PC-3 (cell line): ENCODE measurements around the gene TAGLN3. TPM values are rescaled to one million over a fixed set of nuclear protein-coding genes. Genes with fewer than 3 reads are reported as not detected.

Experiments
- ATAC-seq: fragments of 200-7000 bp; cut with Tn5 transposase; 2 replicates; pipeline ENCODE4 v1.9.1; 2020; ENCODE audit warnings: mild to moderate bottlenecking, moderate library complexity
- BruUV-seq: library from RNA; stranded (reverse); fragments of 400-500 nt; replicated peaks from 2 replicates; lab custom pipeline; 2021; lab: Mats Ljungman, UMichigan
- CTCF ChIA-PET: fragments of 300-600 bp; sonication (Branson Sonifier 250); formaldehyde crosslinking; loops from one replicate; lab custom pipeline; 2022; ENCODE audit warnings: antibody characterized with exemption; lab: Charles Lee
- POLR2A ChIA-PET: fragments of 300-600 bp; sonication (Branson Sonifier 250); formaldehyde crosslinking; loops from one replicate; lab custom pipeline; 2022; ENCODE audit warnings: antibody characterized with exemption; ENCODE audit not compliant: unreplicated experiment; lab: Charles Lee
- DNase-seq: peaks from one replicate; pipeline ENCODE4 v3.0.0-alpha.2; 2015
- H2AFZ ChIP-seq: fragments of 300-600 bp; sonication (generic); 2 replicates; pipeline ENCODE4 v1.6.0; 2016; ENCODE audit warnings: antibody characterized with exemption, low read length
- H3F3A ChIP-seq: fragments of 300-600 bp; sonication (generic); one replicate; pipeline ENCODE4 v1.6.0; 2017; ENCODE audit warnings: antibody characterized with exemption, low read length, control low read depth, mild to moderate bottlenecking; ENCODE audit not compliant: unreplicated experiment
- H3K27ac ChIP-seq: fragments of 300-600 bp; sonication (generic); 2 replicates; pipeline ENCODE4 v1.5.1; 2016; ENCODE audit warnings: mild to moderate bottlenecking, low read length
- H3K27me3 ChIP-seq: fragments of 300-600 bp; sonication (generic); 2 replicates; pipeline ENCODE4 v1.6.1; 2016; ENCODE audit warnings: low read length, mixed read lengths
- H3K36me3 ChIP-seq: fragments of 300-600 bp; sonication (generic); 2 replicates; pipeline ENCODE4 v1.6.1; 2016; ENCODE audit warnings: low read depth, mixed run types, low read length, mixed read lengths
- H3K4me1 ChIP-seq: fragments of 300-600 bp; sonication (generic); 2 replicates; pipeline ENCODE4 v1.5.1; 2016; ENCODE audit warnings: low read length; ENCODE audit not compliant: insufficient read depth
- H3K4me2 ChIP-seq: fragments of 300-600 bp; sonication (generic); 2 replicates; pipeline ENCODE4 v1.6.0; 2016; ENCODE audit warnings: low read length
- H3K4me3 ChIP-seq: fragments of 300-600 bp; sonication (generic); 2 replicates; pipeline ENCODE4 v1.5.1; 2016; ENCODE audit warnings: mild to moderate bottlenecking, low read length, mixed read lengths
- H3K79me2 ChIP-seq: fragments of 300-600 bp; sonication (generic); 2 replicates; pipeline ENCODE4 v1.6.1; 2017; ENCODE audit warnings: low read length, mixed read lengths
- H3K9ac ChIP-seq: fragments of 300-600 bp; sonication (generic); 2 replicates; pipeline ENCODE4 v1.6.0; 2016; ENCODE audit warnings: mild to moderate bottlenecking, low read length
- H3K9me2 ChIP-seq: fragments of 300-600 bp; sonication (generic); replicated peaks from 2 replicates; pipeline ENCODE4 v1.6.1; 2016; ENCODE audit warnings: mixed run types, low read length, mixed read lengths
- H3K9me3 ChIP-seq: fragments of 300-600 bp; sonication (generic); 2 replicates; pipeline ENCODE4 v1.6.1; 2016; ENCODE audit warnings: low read length, mixed read lengths
- H4K20me1 ChIP-seq: fragments of 300-600 bp; sonication (generic); 2 replicates; pipeline ENCODE4 v1.6.1; 2016; ENCODE audit warnings: low read length, mixed read lengths
- EZH2 ChIP-seq: fragments of 300-600 bp; sonication (generic); IDR thresholded peaks from one replicate; pipeline ENCODE4 v1.6.1; 2017; ENCODE audit warnings: antibody characterized with exemption, mild to moderate bottlenecking, low read length; ENCODE audit not compliant: unreplicated experiment
- EZH2phosphoT487 ChIP-seq: fragments of 300-600 bp; sonication (generic); IDR thresholded peaks from 2 replicates; pipeline ENCODE4 v1.6.1; 2018; ENCODE audit warnings: mild to moderate bottlenecking, antibody characterized with exemption, low read length, borderline replicate concordance
- intact Hi-C: fragments of 100-400 bp; cut with micrococcal nuclease; formaldehyde crosslinking; loops from 2 replicates; pipeline ENCODE4 v1.9.0; 2023
- total RNA-seq: library from RNA; depleted of rRNA; stranded (reverse); fragments of >200 nt; gene quantifications from 2 replicates; pipeline ENCODE4 v1.2.3, GENCODE V29; 2014
- TF ChIP-seq, protein P1 (sequence below): fragments of 300-600 bp; sonication (generic); conservative IDR thresholded peaks from 2 replicates; pipeline ENCODE4 v1.5.1; 2017; ENCODE audit warnings: antibody characterized with exemption, low read depth, mild to moderate bottlenecking, low read length

Gene TAGLN3
- total RNA-seq, 1 experiment from 2014 or later: 4.3 TPM

DNA sequence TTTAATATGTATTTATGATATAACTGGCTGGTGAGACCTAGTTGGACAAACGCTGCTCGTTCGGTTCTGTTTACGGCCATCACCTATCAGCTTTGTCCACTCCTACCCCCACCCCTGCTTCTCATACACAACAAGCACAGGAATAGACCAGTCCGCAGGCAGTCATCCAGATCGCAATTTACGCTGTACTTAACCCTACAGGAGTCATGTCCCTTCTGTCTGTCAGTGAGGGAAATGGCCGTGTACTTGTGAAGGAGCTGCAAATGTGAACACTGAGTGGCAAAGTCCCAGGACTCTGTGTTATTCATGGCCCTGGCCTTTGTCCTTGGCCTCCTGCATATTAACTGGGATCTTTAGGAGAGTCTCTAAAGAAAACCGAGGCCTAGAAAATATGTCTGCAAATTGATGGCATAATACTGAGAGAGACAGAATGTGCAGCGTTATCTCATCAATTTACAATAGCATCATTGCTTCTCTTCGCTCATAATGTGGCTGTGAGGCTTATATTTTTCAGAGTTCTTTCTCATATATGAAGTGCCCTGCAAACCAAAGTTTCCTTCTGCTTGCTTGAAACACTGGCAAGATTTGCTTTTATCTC lies 27.1 kb upstream of the TAGLN3 start:
- H4K20me1 ChIP-seq: no peaks in the 10 kb centered on the region
- ATAC-seq (no peak), DNase-seq (no peak)
- no peak overlapping the region for H3K27ac ChIP-seq
- ChIA-PET POLR2A (interaction anchor here (0.7 kb wide), 1 partner anchor 111 kb away, joined by 8 read pairs; no protein-coding TSS in a partner anchor), CTCF (no interaction called here)
- H3K9me3 ChIP-seq: no peaks in the 10 kb centered on the region
- H3K4me2 ChIP-seq: no peak overlapping the region
- H3F3A ChIP-seq: no peaks in the 10 kb centered on the region
- no peak overlapping the region for H3K9ac ChIP-seq
- TF ChIP-seq, protein P1, sequence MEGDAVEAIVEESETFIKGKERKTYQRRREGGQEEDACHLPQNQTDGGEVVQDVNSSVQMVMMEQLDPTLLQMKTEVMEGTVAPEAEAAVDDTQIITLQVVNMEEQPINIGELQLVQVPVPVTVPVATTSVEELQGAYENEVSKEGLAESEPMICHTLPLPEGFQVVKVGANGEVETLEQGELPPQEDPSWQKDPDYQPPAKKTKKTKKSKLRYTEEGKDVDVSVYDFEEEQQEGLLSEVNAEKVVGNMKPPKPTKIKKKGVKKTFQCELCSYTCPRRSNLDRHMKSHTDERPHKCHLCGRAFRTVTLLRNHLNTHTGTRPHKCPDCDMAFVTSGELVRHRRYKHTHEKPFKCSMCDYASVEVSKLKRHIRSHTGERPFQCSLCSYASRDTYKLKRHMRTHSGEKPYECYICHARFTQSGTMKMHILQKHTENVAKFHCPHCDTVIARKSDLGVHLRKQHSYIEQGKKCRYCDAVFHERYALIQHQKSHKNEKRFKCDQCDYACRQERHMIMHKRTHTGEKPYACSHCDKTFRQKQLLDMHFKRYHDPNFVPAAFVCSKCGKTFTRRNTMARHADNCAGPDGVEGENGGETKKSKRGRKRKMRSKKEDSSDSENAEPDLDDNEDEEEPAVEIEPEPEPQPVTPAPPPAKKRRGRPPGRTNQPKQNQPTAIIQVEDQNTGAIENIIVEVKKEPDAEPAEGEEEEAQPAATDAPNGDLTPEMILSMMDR: no peak
- TF ChIP-seq EZH2phosphoT487: no peak
- TF ChIP-seq EZH2: no peak
- peaks cover 48% of the 10 kb centered on the region for H3K36me3 ChIP-seq
- intact Hi-C loops: loop anchor here (1.0 kb wide), 1 partner anchor 163 kb away; no protein-coding TSS in a partner anchor
- no TSS peak for BruUV-seq
- H3K27me3 ChIP-seq: no peaks in the 10 kb centered on the region
- peaks cover 16% of the 10 kb centered on the region for H3K4me1 ChIP-seq
- H3K9me2 ChIP-seq: no peaks in the 10 kb centered on the region
- H3K79me2 ChIP-seq: no peaks in the 10 kb centered on the region
- no peak overlapping the region for H2AFZ ChIP-seq
- H3K4me3 ChIP-seq: no peak overlapping the region

DNA sequence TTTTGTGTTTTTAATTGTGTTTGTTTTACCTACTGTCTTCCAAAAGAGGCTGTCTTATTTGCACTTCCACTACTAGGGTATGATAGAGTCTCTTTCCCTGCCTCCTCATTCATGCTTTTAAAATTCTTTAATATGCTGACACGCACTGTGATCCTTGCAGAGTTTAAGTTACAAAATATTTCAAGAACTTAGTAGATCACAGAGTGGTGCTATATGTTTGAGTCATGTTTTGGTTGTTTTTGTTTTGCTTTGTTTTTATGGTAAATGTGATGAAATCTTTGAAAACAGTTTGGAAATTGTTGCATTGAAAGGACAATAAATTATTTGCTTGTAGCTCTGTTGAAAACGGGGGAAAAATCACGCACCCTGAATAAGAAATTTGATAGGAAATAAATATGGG lies 25.8 kb upstream of the TAGLN3 start:
- Histone ChIP-seq H3K4me1 (peaks cover 10% of the 10 kb centered on the region), H3K36me3 (peaks cover 47% of the 10 kb centered on the region), H2AFZ (no peak overlapping the region), H3K9me2 (no peaks in the 10 kb centered on the region), H3K4me3 (no peak overlapping the region), H3K9ac (no peak overlapping the region), H3K4me2 (no peak overlapping the region), H4K20me1 (no peaks in the 10 kb centered on the region), H3K9me3 (no peaks in the 10 kb centered on the region), H3K27me3 (no peaks in the 10 kb centered on the region), H3F3A (peaks cover under 1% of the 10 kb centered on the region), H3K27ac (no peak overlapping the region), H3K79me2 (no peaks in the 10 kb centered on the region)
- TF ChIP-seq EZH2 (no peak), EZH2phosphoT487 (no peak)
- TF ChIP-seq, protein P1: no peak
- no TSS peak for BruUV-seq
- intact Hi-C loops: no loop called here
- no peak for DNase-seq
- ATAC-seq: peak; percentile 25
- ChIA-PET CTCF (no interaction called here), POLR2A (no interaction called here)

DNA sequence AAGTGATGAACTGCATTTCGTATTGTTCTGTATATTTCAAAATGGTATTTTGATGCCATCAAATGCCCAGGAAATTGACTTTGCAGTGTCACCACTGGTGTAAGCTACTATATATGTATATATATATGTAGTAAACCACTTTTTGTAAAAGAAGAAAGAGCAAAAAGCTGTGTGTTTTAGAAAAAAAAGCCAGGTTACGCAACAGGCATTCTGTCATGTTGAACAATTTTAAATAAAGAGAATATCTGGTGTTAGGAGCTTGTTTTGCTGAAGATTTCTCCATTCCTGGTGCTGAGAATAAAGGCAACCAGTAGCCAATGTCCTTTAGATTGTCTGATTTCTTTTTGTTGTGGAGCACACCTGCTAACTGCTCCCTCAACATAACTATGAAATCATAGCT lies 23.6 kb upstream of the TAGLN3 start:
- Histone ChIP-seq H3F3A (peaks cover 6% of the 10 kb centered on the region), H3K36me3 (peaks cover 28% of the 10 kb centered on the region), H2AFZ (no peak overlapping the region), H3K79me2 (peaks cover 13% of the 10 kb centered on the region), H3K9me2 (no peaks in the 10 kb centered on the region), H3K9ac (no peak overlapping the region), H3K27me3 (no peaks in the 10 kb centered on the region), H3K27ac (no peak overlapping the region), H4K20me1 (no peaks in the 10 kb centered on the region), H3K9me3 (no peaks in the 10 kb centered on the region), H3K4me2 (no peak overlapping the region), H3K4me3 (no peak overlapping the region), H3K4me1 (peaks cover 7% of the 10 kb centered on the region)
- intact Hi-C loops: loop anchor here (5.0 kb wide), 1 partner anchor 398 kb away; no protein-coding TSS in a partner anchor
- BruUV-seq: no TSS peak
- no peak for ATAC-seq
- ChIA-PET POLR2A (no interaction called here), CTCF (no interaction called here)
- TF ChIP-seq EZH2 (no peak), EZH2phosphoT487 (no peak)
- TF ChIP-seq, protein P1: no peak
- no peak for DNase-seq
